DMS53 (cell line): Measurements from ENCODE around the gene CRY1.
"Not testable (repeated sequence)": the region's sequence is repeated elsewhere in the genome, so short reads cannot be mapped to it uniquely, and the experiment has no call there.

Experiments used
- DNase-seq: peaks from one replicate; lab custom pipeline; 2025; lab: John Stamatoyannopoulos, UW

Gene CRY1

DNA sequence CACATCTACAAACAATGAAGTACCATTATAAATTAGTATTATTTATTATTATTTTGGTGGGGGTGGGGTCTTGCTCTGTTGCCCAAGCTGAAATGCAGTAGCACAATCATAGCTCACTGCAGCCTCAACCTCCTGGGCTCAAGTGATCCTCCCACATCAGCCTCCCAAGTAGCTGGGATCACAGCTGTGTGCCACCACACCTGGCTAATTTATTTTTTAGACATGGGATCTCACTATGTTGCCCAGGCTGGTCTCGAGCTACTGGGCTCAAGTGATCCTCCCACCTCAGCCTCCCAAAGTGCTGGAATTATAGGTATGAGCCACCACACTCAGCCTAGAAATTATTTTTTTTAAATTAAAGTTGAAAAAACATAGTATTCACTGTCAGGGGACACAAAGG, 15.0 kb upstream of the CRY1 start:
- DNase-seq: not testable (repeated sequence)

DNA sequence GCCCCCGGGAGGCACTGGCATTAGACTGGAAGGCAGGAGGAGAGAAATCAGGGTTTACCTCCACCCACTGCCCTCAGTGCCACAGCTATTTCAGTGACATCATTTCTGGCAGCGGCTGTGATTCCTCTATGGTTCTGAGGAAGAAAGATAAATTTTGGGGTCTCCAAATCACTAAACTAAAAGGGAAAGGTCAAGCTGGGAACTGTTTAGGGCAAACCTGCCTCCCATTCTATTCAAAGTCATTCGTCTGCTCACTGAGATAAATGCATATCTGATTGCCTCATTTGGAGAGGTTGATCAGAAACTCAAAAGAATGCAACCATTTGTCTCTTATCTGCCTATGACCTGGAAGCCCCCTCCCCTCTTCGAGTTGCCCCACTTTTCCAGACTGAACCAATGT, 14.0 kb upstream of the CRY1 start:
- DNase-seq: no peak

DNA sequence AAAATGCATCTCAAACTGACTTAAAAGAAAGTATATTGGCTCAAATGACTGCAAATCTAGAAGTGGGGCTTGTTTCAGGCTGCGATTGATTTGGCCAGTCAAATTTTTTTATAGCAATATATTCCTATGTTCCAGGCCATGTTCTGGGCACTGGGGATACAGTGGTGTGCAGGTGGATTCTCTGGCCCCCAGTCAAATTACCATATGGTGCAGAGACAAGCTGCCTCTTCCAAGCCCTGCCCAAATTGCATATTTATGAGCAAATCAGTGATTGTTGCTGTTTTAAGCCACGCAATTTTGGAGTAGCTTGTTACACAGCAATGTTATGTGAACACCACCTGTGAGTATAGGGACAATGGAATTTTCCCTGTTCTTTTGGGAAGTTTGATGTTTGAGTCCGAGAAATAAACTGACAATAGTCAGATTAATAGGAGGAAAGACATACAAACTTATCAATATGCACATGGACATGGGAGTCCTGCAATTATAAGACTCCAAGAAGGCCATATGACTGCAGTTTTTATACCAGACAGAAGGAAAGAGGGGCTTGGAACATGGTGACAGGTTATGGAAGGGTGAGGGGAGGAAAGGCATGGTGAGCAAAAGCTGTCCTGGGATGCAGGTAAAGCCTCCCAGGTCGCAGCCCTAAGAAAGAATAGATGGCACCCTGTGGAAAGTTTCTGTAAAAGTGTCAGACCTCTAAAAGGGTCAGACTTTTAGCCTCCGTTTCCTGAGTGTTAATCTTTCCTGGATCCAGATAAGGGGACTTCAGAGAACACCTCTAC, 13.1 kb upstream of the CRY1 start:
- DNase-seq: no peak

DNA sequence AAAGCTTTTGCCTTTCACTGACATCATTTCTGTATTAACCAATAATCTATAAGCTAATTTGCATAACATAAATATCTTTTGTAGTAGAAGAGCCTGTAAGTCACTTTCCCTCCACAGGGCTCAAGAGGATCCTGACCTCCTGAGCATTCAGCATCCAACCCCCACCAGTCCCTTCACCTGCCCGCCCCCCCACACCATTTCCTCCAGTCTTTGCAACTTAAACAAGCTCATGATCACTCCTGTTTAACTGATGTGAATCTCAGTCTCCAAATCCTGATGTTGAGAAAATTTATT, 12.0 kb upstream of the CRY1 start:
- DNase-seq: no peak

DNA sequence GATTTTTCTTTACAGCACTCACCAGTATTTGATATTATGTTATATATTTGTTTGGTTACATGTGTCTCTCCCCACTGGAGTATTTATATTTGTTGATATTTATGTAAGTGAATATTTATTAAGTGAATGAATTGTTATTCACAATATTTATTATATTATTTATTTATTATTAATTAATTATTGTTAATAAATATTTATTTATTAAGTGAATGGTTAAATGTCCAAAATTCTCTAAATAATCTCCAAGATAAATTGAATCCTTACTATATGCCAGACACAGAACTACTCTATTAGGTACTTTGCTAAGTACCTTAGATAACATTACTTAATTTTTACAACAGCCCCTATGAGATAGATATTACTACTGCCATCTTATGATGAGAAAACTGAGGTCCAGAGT, 10.2 kb upstream of the CRY1 start:
- DNase-seq: no peak

DNA sequence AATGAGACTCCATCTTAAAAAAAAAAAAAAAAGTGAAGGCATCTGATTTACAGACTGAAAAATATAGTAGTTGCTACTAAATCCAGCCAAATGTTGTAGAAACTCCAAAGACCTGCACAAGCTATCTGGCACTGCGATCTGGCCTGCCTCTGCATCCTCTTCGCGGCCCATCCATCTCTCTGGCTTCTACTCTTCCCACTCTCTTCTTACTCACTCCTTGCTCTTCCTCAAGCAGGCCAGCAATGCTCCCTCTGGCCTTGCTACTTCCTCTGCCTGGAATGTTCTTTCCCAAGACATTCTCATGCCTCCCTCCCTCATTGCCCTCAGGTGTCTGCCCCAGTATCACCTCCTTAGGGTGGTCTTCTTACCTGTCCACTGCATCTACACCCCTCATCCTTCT, 9.7 kb upstream of the CRY1 start:
- DNase-seq: no peak

DNA sequence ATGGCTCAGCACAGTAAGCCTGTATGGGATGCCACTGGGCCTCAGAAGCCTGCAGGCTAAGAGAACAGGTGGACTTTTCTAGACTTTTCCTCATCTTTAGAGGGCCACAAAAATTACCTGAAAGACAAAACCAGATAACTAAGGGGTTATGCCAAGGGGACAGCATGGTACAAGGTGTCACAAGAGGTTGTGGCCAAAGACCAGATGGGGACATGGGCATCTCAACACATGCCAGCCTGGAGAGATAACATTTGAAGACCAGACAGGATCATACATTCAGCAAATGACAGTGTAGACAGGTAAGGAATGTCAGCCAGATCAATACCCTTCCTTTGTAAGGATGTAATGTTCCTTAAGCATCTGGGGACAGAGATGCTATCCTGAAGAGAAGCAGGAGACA, 8.9 kb upstream of the CRY1 start:
- DNase-seq: no peak

DNA sequence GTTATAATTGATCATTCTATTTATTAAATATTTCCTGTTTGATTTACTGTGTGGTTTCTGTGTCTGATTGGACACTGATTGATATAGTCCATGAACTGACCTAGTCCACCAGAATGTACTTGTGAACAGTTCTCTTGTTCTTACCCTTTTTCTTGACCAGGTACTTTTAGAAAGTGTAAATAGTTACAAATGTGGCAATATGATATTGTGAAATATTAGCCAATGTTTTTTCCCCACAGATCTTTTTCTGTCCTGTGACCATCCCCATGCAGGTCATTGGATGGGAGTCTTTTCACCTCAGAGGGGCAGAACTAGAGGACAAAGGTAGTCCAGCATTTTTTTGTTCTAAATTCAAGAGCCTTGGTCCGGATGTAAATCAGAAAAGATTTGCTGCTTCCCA, 8.3 kb upstream of the CRY1 start:
- DNase-seq: no peak

DNA sequence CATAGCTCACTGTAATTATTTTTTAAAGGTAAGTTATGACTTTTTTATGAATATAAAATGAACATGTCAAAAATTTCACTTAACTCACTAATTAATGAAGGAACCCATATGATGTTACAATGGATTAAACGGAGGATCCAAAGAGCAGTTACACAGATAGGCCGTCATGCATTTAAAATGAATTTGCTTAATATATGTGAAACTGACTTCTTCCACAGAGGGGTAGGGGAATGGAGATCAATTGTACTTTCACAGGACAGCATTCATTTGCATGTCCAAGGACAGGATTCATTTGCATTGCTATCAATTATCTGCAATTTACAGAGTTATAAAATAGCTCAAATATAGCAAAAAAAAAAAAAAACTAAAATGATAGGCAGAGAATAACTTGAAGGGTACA, 6.6 kb upstream of the CRY1 start:
- DNase-seq: no peak

DNA sequence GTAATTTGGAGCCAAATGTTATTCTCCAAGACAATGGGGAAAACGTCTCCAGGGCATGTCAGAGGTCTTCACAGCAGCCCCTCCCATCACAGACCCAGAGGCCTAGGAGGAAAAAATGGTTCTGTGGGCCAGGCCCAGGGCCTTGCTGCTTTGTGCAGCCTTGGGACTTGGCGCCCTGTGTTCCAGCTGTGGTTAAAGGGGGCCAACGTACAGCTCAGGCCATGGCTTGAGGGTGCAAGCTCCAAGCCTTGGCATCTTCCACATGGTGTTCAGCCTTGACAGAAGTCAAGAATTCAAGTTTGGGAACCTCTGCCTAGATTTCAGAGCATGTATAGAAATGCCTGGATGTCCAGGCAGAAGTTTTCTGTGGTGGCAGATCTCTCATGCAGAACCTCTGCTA, 3.2 kb upstream of the CRY1 start:
- no peak for DNase-seq

DNA sequence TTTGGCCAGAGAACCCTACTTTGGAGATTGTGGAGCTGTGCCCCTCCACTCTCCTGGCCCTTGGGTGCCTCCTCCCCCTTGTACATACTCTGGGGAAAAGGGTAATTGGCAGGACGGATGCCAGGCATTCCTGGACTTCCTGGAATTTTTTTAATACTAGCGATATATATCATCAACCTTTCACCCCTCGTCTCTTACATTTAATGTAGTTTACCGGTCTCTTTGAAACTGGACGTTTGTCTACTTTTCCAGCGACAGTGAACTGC, 767 bp upstream of the CRY1 start:
- no peak for DNase-seq

DNA sequence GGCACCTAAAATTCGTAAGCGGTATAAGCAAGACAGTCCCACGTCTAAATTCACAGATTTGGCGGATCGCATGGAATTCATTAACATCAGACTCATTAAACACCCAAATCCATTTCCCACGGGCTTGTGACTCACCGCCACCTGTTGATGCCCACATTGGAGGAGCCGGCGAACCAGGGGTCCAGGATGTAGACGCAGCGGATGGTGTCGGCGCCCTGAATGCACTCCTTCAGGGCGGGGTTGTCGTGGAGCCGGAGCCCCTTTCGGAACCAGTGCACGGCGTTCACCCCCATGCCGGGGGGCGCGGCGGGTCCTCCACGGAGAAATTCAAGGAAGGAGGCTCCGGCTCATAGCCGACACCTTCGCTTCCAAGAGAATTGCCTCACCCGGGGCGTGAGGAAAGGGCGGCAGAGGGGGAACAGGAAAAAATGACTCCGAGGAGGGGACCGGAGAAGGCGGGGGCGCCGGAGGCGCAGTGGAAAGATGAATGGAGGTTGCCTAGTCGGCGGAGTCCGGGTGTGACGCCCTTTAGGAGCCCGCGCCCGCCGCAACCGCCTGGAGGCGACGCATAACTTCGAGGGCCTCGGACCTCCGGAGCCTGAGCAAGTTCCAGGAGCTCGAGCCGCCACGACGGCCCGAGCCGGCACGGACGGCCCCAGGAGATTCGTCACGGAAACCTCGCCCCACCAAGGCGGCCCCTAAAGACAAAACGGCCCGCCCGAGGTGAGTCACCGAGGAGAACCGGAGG, 506 bp downstream of the CRY1 start:
- DNase-seq: peak; percentile 85

DNA sequence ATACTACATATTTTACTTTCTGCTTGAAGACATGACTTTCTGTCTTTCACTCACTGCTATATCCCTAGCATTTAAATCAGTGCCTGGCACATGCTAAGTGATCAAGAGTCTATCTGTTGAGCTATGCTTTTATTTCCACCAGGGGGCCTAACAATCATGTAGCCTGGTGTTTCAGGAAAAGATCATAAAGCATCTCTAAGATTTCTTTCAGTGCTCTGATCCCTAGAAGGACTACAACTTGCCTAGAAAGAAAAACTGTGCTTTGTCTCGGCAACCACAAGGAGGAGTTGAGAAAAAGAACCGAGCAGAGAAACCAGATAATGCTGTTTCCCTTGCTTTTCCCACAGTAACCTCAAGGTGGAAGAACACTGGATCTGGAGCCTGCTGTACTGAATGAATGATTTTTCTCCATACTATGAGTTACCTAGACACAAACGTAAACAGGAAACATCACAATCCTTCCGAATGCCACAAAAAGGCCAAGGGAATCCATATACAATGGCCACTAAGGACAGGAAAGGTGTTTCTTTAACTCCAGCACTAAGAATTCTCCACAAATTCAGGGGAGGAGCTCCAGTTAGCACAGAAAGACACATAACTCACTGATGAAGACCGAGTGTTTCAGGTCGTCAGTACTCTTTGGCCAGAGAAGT, 1.2 kb downstream of the CRY1 start:
- DNase-seq: peak; percentile 94

DNA sequence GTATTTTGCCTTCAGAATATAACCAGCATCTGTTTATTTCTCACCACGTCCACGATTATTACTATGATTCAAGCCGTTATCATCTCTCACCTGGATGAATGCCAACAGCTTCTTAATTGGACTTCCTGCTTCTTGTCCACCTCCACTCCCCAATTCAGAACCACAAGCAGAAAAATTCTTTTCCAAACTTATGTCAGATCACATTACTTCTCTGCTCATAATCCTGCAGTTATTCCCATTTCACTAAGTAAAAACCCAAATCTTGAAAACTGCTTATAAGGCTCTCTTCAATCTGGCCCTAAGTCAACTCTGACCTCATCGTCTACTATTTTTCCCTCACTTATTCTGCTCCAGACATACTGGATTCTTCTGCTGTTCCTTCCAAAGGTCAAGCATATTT, 2.0 kb downstream of the CRY1 start:
- DNase-seq: no peak

DNA sequence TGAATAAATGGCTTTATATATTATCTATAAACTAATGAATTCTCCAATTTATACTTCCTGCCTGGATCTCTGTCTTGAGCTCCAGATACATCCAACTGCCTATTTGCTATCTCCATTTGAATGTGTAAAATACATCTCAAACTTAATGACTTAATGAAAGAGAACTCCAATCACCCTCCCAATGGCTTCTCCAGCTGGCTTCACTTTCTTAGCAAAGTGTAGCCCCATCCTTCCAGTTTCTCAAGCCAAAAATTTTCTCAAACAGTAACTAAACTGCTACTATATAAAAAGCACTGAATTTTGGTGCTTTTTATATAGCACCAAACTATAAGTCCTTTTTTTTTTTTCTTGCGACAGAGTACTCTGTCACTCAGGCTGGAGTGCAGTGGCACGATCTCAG, 2.6 kb downstream of the CRY1 start:
- DNase-seq: no peak

DNA sequence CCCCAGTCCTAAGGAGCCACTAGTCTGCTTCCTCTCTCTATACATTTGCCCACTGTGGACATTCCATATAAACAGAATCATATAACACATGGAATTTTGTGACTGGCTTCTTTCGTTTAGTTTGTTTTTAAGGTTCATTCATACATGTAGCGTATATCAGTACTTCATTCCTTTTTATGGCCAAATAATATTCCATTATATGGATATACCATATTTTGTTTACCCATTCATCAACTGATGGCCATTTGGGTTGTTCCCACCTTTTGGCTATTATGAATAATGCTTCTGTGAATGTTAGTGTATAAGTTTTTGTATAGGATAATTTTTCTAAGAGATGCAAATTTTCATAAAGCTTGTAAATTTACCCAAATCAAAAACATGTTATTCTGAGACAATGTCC, 4.4 kb downstream of the CRY1 start:
- DNase-seq: no peak

DNA sequence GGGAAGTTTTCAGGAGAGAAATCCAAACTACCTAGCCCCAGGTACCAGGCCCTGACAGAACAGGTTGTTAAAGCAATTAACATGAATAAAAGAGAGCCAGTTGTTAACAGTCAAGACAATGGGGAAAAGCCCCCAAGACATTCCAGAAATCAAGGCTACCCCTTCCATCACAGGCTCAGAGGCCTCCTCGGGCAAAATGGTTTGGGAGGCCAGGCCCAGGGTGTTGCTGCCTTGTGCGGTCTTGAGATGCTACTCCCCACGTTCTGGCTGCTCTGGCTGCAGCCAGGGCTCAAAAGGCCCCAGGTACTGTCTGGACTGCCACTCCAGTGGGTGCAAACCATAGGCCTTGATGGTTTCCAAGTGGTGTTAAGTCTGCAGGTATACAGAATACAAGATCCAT, 7.0 kb downstream of the CRY1 start:
- DNase-seq: no peak

DNA sequence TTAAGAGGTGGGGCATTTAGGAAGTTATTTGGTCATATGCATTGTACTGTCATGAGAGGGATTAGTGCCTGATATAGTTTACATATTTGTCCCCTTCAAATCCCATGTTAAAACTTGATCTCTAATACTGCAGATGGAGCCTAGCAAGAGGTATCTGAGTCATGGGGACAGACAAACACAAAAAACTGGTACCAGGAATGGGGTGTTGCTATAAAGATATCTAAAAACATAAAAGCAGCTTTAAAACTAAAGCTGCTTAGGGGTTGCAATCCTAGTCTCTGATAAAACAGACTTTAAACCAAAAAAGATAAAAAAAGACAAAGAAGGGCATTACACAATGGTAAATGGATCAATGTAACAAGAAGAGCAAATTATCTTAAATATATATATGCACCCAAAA, 11.6 kb downstream of the CRY1 start:
- DNase-seq: no peak

DNA sequence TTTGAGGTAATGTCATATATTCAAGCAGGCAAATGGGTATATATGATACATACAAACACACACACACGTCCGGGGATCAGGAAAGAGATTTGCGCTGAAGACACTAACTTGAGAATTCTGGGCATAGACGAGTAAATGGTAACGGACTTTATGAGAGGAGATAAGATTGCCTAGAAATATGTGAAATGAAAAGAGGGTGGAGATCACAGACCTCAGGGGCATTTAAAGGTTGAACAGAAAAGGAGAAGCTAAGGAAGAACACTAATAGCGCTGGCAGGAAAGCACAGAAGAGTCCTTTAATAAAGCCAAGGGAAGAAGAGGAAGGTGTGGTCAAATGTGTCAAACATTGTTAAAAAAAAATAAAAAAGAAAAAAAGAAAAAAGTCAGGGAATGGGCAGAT, 13.1 kb downstream of the CRY1 start:
- no peak for DNase-seq

DNA sequence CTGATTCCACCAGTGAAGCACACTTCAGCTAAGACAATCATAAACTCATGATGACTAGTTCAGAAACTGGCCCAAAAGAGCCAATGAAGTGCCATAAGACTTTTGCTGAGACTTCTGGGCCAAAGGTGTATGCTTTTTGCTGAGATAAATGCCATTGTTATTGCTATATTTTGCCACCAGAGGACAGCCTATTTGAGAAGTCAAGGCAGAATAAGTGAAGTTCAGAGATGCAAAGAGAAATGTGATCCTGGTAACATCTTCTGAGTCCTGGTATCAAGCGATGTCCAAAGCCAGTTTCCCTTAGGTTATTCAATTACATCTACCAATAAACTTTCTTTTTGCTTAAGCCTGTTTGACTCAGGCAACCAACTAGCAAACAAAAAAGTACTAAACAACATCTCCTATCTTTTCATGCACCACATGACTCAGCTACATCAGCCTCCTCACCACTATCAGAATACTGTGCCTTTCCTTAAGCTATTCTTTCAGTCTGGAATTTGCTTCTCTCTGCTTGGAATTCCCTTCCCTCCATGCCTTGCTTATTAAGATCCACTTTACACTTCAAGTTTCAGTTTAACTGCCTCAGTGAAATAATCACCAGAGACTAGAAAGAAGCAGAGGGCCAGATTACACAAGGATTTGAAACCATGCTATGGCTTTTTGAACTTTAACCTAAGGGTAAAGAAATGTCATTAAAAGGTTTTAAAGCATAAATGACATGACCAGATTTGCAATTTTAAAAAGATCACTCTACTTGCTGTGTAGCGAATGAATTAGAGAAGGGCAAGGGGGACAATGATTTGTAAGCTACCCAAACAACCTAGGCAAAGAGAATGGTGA, 14.0 kb downstream of the CRY1 start:
- peak; percentile 67 for DNase-seq

DNA sequence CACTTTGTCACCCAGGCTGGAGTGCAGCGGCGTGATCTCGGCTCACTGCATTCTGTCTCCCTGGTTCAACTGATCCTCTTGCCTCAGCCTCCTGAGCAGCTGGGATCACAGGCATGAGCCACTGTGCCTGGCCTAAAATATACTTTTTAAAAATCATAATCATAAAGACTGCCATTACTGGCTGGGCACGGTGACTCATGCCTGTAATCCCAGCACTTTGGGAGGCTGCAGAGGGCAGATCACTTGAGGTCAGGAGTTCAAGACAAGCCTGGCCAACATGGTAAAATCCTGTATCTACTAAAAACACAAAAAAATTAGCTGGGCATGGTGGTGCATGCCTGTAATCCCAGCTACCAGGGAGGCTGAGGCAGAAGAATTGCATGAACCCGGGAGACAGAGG, 20.1 kb downstream of the CRY1 start:
- DNase-seq: not testable (repeated sequence)

DNA sequence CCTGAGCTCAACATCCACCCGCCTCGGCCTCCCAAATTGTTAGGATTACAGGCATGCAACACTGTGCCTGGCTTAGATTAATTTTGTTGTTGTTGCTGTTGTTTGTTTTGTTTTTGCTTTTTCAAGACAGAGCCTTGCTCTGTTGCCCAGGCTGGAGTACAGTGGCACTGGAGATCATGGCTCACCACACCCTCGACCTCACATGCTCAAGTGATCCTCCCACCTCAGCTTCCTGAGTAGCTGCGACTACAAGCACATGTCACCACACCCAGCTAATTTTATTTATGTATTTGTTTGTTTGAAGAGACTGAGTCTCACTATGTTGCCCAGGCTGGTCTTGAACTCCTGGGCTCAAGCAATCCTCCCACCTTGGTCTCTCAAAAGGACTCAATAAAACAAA, 26.7 kb downstream of the CRY1 start:
- DNase-seq: no peak

DNA sequence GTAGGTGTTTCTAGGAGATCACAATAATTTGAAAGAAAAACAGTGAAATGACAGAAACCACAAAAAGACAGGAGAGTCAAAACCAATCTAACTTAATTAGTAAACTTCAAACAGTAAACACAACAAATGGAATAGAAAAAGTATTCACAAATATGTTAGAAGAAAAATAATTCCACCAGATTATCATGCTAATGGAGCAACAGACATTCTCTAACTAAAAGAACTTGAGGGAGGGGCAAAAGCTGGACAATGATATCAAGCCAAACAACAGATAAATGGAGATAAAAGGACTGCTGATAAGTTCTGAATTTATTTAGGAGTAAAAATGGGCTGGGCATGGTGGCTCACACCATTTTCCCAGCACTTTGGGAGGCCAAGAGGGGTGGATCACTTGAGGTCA, 28.7 kb downstream of the CRY1 start:
- DNase-seq: no peak
